HepG2 (cell line): Measurements from ENCODE around the gene TACC3. TPM values are rescaled to one million over a fixed set of nuclear protein-coding genes. Genes with fewer than 3 reads are reported as not detected.

Experiments used
- ARID3A ChIP-seq: IDR thresholded peaks from 2 replicates; pipeline ENCODE4 v1.6.1; 2012; ENCODE audit warnings: low read depth, low read length, improper control_type of control experiment
- HNRNPLL ChIP-seq: fragments of 200-400 bp; formaldehyde crosslinking; IDR thresholded peaks from 2 replicates; pipeline ENCODE4 v1.6.1; 2017; ENCODE audit warnings: mild to moderate bottlenecking, low read depth, low read length; ENCODE audit not compliant: poor library complexity, severe bottlenecking
- KAT7 ChIP-seq: IDR thresholded peaks from 2 replicates; pipeline ENCODE4 v1.6.1; 2018; ENCODE audit warnings: borderline replicate concordance, missing compliant biosample characterization
- PATZ1 ChIP-seq: sonication (generic); formaldehyde crosslinking; IDR thresholded peaks from 2 replicates; pipeline ENCODE4 v1.4.0; 2020; ENCODE audit warnings: missing genetic modification reagents
- TOE1 ChIP-seq: sonication (generic); formaldehyde crosslinking; IDR thresholded peaks from 2 replicates; pipeline ENCODE4 v1.4.0; 2020; ENCODE audit warnings: mild to moderate bottlenecking, missing genetic modification reagents
- ZFP36 ChIP-seq: fragments of 150-350 bp; IDR thresholded peaks from 2 replicates; pipeline ENCODE4 v1.6.1; 2018; ENCODE audit warnings: borderline replicate concordance, low read length, low read depth; ENCODE audit not compliant: partially characterized antibody
- ZFX ChIP-seq: sonication (generic); formaldehyde crosslinking; IDR thresholded peaks from 2 replicates; pipeline ENCODE4 v1.4.0; 2020; ENCODE audit warnings: mild to moderate bottlenecking, low read depth, missing genetic modification reagents, moderate library complexity
- ZGPAT ChIP-seq: IDR thresholded peaks from 2 replicates; pipeline ENCODE4 v1.6.1; 2016; ENCODE audit warnings: mild to moderate bottlenecking
- ZNF253 ChIP-seq: sonication (generic); formaldehyde crosslinking; IDR thresholded peaks from 2 replicates; pipeline ENCODE4 v1.8.0; 2022; ENCODE audit warnings: mild to moderate bottlenecking, missing genetic modification reagents, borderline replicate concordance
- ZNF350 ChIP-seq: sonication (generic); formaldehyde crosslinking; IDR thresholded peaks from 2 replicates; pipeline ENCODE4 v1.4.0; 2020; ENCODE audit warnings: mild to moderate bottlenecking, low read depth, missing genetic modification reagents, borderline replicate concordance
- ZNF564 ChIP-seq: sonication (generic); formaldehyde crosslinking; IDR thresholded peaks from 2 replicates; pipeline ENCODE4 v1.8.1; 2023; ENCODE audit warnings: mild to moderate bottlenecking, missing genetic modification reagents
- ZNF609 ChIP-seq: sonication (generic); formaldehyde crosslinking; IDR thresholded peaks from 2 replicates; pipeline ENCODE4 v1.4.0; 2020; ENCODE audit warnings: mild to moderate bottlenecking, missing genetic modification reagents, borderline replicate concordance
- ZNF761 ChIP-seq: sonication (generic); formaldehyde crosslinking; conservative IDR thresholded peaks from 2 replicates; pipeline ENCODE4 v1.4.0; 2020; ENCODE audit warnings: mild to moderate bottlenecking, missing genetic modification reagents
- ZNF878 ChIP-seq: sonication (generic); formaldehyde crosslinking; IDR thresholded peaks from 2 replicates; pipeline ENCODE4 v1.8.1; 2023; ENCODE audit warnings: mild to moderate bottlenecking, missing genetic modification reagents, moderate library complexity
- polyA plus RNA-seq, 8 experiments: library from polyadenylated mRNA; depleted of rRNA in 3 of 8; stranded (reverse) in 7 of 8; unstranded in 1 of 8; fragments of >200 nt; fragmentation: Illumina TruSeq in 4 of 8; extraction: Trizol in 4 of 8; gene quantifications; 2 replicates each; pipeline versions ENCODE4 v1.2.1 to v1.2.3, GENCODE V29; 2011 to 2016; ENCODE audit warnings: low read depth in 4 of 8, missing spikeins in 1 of 8, mixed read lengths in 1 of 8; ENCODE audit not compliant: insufficient read depth in 1 of 8
- total RNA-seq, 5 experiments: library from RNA; depleted of rRNA; stranded (reverse); fragments of >200 nt; fragmentation: Illumina TruSeq; extraction: Trizol; gene quantifications; 2 replicates each; pipeline ENCODE4 v1.2.3, GENCODE V29; 2016; ENCODE audit warnings: low read depth in 1 of 5
- TF ChIP-seq, protein P1 (sequence below): sonication (generic); formaldehyde crosslinking; IDR thresholded peaks from 2 replicates; pipeline ENCODE4 v1.5.1; 2020; ENCODE audit warnings: mild to moderate bottlenecking, missing genetic modification reagents, moderate library complexity
- TF ChIP-seq, protein P2 (sequence below): sonication (generic); formaldehyde crosslinking; IDR thresholded peaks from 2 replicates; pipeline ENCODE4 v1.4.0; 2020; ENCODE audit warnings: mild to moderate bottlenecking, missing genetic modification reagents

Gene TACC3
- total and polyA plus RNA-seq, 2 of the 13 experiments (the other 11 are each of a cell fraction or from before 2014, with no cell fraction given), result 20.3 to 21.2 TPM

DNA sequence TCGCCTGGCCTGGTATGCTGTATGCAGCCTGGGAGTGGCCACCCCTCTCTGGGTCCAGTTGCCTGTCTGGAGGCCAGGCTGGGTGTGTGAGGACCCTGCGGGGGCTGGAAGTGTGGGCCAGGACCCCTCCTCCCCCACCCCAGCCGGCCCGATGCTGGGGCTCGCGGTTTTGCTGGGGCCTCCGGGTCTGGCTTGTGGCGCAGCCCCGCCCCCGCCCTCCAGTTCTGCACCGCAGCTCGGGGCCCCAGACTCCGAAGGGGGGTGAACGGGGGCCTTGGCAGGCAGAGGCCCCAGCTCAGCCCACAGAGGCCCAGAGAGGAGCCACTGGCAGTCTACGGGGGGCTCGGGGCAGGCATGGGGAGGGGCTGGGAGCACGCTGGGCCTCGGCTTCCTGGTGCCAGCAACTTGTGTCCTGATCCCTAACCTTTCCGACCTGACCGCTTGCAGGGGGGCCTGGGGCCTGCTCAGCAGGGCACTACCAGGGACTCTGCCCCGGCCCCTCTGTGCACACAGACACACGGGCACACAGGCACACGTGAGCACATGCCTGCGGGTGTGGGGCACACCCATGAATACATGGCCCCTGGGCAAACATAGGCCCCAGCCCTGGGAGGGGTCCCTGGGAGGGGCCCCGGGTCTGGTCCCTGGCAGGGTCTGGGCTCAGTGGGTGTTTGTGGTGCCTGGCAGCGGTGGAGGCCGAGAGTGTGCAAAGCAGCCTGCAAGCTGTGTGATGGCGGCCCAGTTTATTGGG lies 50.4 kb downstream of the TACC3 start (continued):
- TF ChIP-seq ARID3A (no peak), ZFX (peak; percentile 52; the same call in 1 of the 2 replicates), ZNF878 (CRISPR knock-in tag) (no peak), HNRNPLL (peak; percentile 50), KAT7 (no peak), ZNF350 (CRISPR knock-in tag) (no peak), ZFP36 (no peak), ZNF564 (CRISPR knock-in tag) (no peak), ZNF253 (CRISPR knock-in tag) (no peak), PATZ1 (CRISPR knock-in tag) (peak; percentile 86), ZNF609 (0 out of 2 replicates have a peak, but pooled peaks have one; percentile 11), ZNF761 (CRISPR knock-in tag) (0 out of 2 replicates have a peak, but pooled peaks have one; percentile 40), ZGPAT (CRISPR knock-in tag) (0 out of 2 replicates have a peak, but pooled peaks have one; percentile 29), TOE1 (no peak)
- TF ChIP-seq, protein P1, sequence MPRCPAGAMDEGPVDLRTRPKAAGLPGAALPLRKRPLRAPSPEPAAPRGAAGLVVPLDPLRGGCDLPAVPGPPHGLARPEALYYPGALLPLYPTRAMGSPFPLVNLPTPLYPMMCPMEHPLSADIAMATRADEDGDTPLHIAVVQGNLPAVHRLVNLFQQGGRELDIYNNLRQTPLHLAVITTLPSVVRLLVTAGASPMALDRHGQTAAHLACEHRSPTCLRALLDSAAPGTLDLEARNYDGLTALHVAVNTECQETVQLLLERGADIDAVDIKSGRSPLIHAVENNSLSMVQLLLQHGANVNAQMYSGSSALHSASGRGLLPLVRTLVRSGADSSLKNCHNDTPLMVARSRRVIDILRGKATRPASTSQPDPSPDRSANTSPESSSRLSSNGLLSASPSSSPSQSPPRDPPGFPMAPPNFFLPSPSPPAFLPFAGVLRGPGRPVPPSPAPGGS, result no peak
- TF ChIP-seq, protein P2, sequence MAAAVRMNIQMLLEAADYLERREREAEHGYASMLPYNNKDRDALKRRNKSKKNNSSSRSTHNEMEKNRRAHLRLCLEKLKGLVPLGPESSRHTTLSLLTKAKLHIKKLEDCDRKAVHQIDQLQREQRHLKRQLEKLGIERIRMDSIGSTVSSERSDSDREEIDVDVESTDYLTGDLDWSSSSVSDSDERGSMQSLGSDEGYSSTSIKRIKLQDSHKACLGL (CRISPR knock-in tag), result no peak
